Erythroblast (primary cell): Measurements from ENCODE around the gene DOCK4.

Source experiments
- GATA1 ChIP-seq: IDR thresholded peaks from 2 replicates; pipeline ENCODE4 v1.6.1; 2011; ENCODE audit warnings: low read depth, mild to moderate bottlenecking, control low read depth, low read length, moderate library complexity
- POLR2A ChIP-seq: IDR thresholded peaks from 2 replicates; pipeline ENCODE4 v1.6.1; 2011; ENCODE audit warnings: mild to moderate bottlenecking, low read length

DNA sequence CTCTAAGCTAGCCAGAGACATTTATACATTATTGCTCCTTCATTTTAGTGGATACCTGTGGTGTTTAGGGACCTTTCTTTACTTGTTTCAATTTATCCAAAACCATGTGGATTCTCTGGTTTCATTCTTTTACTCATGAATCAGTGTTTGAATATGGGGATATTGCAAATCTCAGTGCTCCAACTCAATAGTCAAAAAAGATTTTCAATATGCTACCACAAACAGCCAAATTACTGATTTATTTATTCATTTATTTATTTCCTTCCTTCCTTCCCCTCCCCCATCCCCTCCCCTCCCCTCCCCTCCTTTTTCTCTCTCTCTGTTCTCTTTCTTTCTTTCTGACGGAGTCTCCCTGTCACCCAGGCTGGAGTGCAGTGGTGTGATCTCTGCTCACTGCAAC is 390.8 kb downstream of the DOCK4 start:
- TF ChIP-seq POLR2A (no peak), GATA1 (no peak)
